Osteoblast (primary cell): ENCODE results near the gene PTPDC1. TPM values are rescaled to one million over a fixed set of nuclear protein-coding genes. Genes with fewer than 3 reads are reported as not detected.

Experiments
- DNase-seq: peaks from one replicate; pipeline ENCODE4 v3.0.0; 2011; ENCODE audit warnings: low spot score, mixed read lengths; ENCODE audit not compliant: insufficient read length; ENCODE audit errors: missing footprints
- H2AFZ ChIP-seq: 2 replicates; pipeline ENCODE4 v1.6.0; 2011; ENCODE audit warnings: mild to moderate bottlenecking, low read length
- H3K27ac ChIP-seq: 2 replicates; pipeline ENCODE4 v1.5.1; 2011; ENCODE audit warnings: mild to moderate bottlenecking, low read depth, low read length, moderate library complexity
- H3K27me3 ChIP-seq: 2 replicates; pipeline ENCODE4 v1.6.0; 2012; ENCODE audit warnings: mild to moderate bottlenecking, control low read depth, inconsistent platforms, low read length, moderate library complexity; ENCODE audit not compliant: insufficient read depth
- H3K36me3 ChIP-seq: 2 replicates; pipeline ENCODE4 v1.5.1; 2011; ENCODE audit warnings: mild to moderate bottlenecking, low read length, control low read depth, moderate library complexity; ENCODE audit not compliant: insufficient read depth
- H3K4me1 ChIP-seq: 2 replicates; pipeline ENCODE4 v1.5.1; 2011; ENCODE audit warnings: mild to moderate bottlenecking, low read length, control low read depth, moderate library complexity; ENCODE audit not compliant: insufficient read depth
- H3K4me2 ChIP-seq: 2 replicates; pipeline ENCODE4 v1.6.0; 2011; ENCODE audit warnings: mild to moderate bottlenecking, low read length; ENCODE audit not compliant: insufficient read depth
- H3K4me3 ChIP-seq: fragments of 200-600 bp; sonication (generic); 3 replicates; pipeline ENCODE4 v1.5.1; 2012; ENCODE audit warnings: mild to moderate bottlenecking, low read length, inconsistent platforms; ENCODE audit not compliant: insufficient read depth
- H3K79me2 ChIP-seq: 2 replicates; pipeline ENCODE4 v1.6.0; 2012; ENCODE audit warnings: mild to moderate bottlenecking, low read length, control low read depth, inconsistent platforms; ENCODE audit not compliant: insufficient read depth
- H3K9me3 ChIP-seq: 2 replicates; pipeline ENCODE4 v1.5.1; 2011; ENCODE audit warnings: low read depth, low read length, control low read depth
- H4K20me1 ChIP-seq: 2 replicates; pipeline ENCODE4 v1.6.0; 2012; ENCODE audit warnings: mild to moderate bottlenecking, low read length, control low read depth; ENCODE audit not compliant: insufficient read depth
- CTCF ChIP-seq: IDR thresholded peaks from 2 replicates; pipeline ENCODE4 v1.5.1; 2011; ENCODE audit warnings: mild to moderate bottlenecking, low read depth, low read length, moderate library complexity; ENCODE audit errors: extremely low read depth
- total RNA-seq: library from RNA; depleted of rRNA; stranded (reverse); fragments of >200 nt; gene quantifications from 2 replicates; pipeline ENCODE4 v1.2.3, GENCODE V29; 2012

PTPDC1 gene
- total RNA-seq, 1 donor = 17.0 TPM

GRCh38 chr9:94126844-94127243 lies 42.6 kb downstream of the PTPDC1 start:
- Histone ChIP-seq H3K27me3 (no peaks in the 10 kb centered on the region), H3K79me2 (no peaks in the 10 kb centered on the region), H4K20me1 (no peaks in the 10 kb centered on the region), H3K4me1 (no peaks in the 10 kb centered on the region), H2AFZ (no peak overlapping the region), H3K4me2 (no peak overlapping the region), H3K4me3 (no peak overlapping the region), H3K27ac (no peak overlapping the region), H3K9me3 (peaks cover 3% of the 10 kb centered on the region), H3K36me3 (no peaks in the 10 kb centered on the region)
- no peak for TF ChIP-seq CTCF
- no peak for DNase-seq

- H3K9me3 ChIP-seq = peaks cover 3% of the 10 kb centered on the region
- no peak overlapping the region for H3K4me3 ChIP-seq
- DNase-seq = no peak
- H3K79me2 ChIP-seq = no peaks in the 10 kb centered on the region
- no peaks in the 10 kb centered on the region for H3K27me3 ChIP-seq
- H3K36me3 ChIP-seq = no peaks in the 10 kb centered on the region
- H4K20me1 ChIP-seq = no peaks in the 10 kb centered on the region
- no peaks in the 10 kb centered on the region for H3K4me1 ChIP-seq
- no peak overlapping the region for H2AFZ ChIP-seq
- no peak overlapping the region for H3K4me2 ChIP-seq
- H3K27ac ChIP-seq = no peak overlapping the region
- TF ChIP-seq CTCF = no peak
Measured at GRCh38 chr9:94127806-94128205, 43.5 kb downstream of the PTPDC1 start.

GRCh38 chr9:94128580-94128979 lies 44.3 kb downstream of the PTPDC1 start:
- no peak overlapping the region for H3K27ac ChIP-seq
- H4K20me1 ChIP-seq = no peaks in the 10 kb centered on the region
- no peaks in the 10 kb centered on the region for H3K79me2 ChIP-seq
- no peak for TF ChIP-seq CTCF
- no peaks in the 10 kb centered on the region for H3K27me3 ChIP-seq
- no peaks in the 10 kb centered on the region for H3K36me3 ChIP-seq
- H3K9me3 ChIP-seq = peaks cover 3% of the 10 kb centered on the region
- H3K4me2 ChIP-seq = no peak overlapping the region
- no peaks in the 10 kb centered on the region for H3K4me1 ChIP-seq
- no peak overlapping the region for H3K4me3 ChIP-seq
- H2AFZ ChIP-seq = no peak overlapping the region
- no peak for DNase-seq

- H3K79me2 ChIP-seq = no peaks in the 10 kb centered on the region
- H3K27ac ChIP-seq = no peak overlapping the region
- DNase-seq = no peak
- peak overlapping the region; percentile 60 for H3K4me2 ChIP-seq
- H3K4me1 ChIP-seq = peaks cover 25% of the 10 kb centered on the region
- no peak overlapping the region for H3K4me3 ChIP-seq
- H4K20me1 ChIP-seq = no peaks in the 10 kb centered on the region
- peak overlapping the region; percentile 68 for H2AFZ ChIP-seq
- no peaks in the 10 kb centered on the region for H3K36me3 ChIP-seq
- no peaks in the 10 kb centered on the region for H3K27me3 ChIP-seq
- no peaks in the 10 kb centered on the region for H3K9me3 ChIP-seq
- TF ChIP-seq CTCF = no peak
Measured at GRCh38 chr9:94134629-94135028, 50.4 kb downstream of the PTPDC1 start.
